Measurements from ENCODE around the gene SYNE2.
"Not testable (repeated sequence)": the region's sequence is repeated elsewhere in the genome, so short reads cannot be mapped to it uniquely, and the experiment has no call there.

The SYNE2 gene

GRCh38 chr14:63869940-63870752, 17.3 kb downstream of the SYNE2 start:
- not testable (repeated sequence) for DNase-seq (ENCODE audit: low read depth, low spot score)

GRCh38 chr14:63870753-63871037, 17.9 kb downstream of the SYNE2 start:
- not testable (repeated sequence) for DNase-seq (ENCODE audit: low read depth, low spot score)

- DNase-seq (ENCODE audit: low read depth, low spot score) = no peak
These were observed 21.4 kb downstream of the SYNE2 start for GRCh38 chr14:63874223-63874622.

GRCh38 chr14:63875311-63875710, 22.5 kb downstream of the SYNE2 start:
- no peak for DNase-seq (ENCODE audit: low read depth, low spot score)

- DNase-seq (ENCODE audit: low read depth, low spot score) = no peak
These were observed 24.7 kb downstream of the SYNE2 start for GRCh38 chr14:63877550-63877939.

GRCh38 chr14:63878052-63878451, 25.2 kb downstream of the SYNE2 start:
- DNase-seq (ENCODE audit: low read depth, low spot score) = no peak

GRCh38 chr14:63878792-63879191, 26.0 kb downstream of the SYNE2 start:
- DNase-seq (ENCODE audit: low read depth, low spot score) = no peak

- no peak for DNase-seq (ENCODE audit: low read depth, low spot score)
These were observed 29.1 kb downstream of the SYNE2 start for GRCh38 chr14:63881926-63882325.

GRCh38 chr14:63887899-63888298, 35.1 kb downstream of the SYNE2 start:
- DNase-seq (ENCODE audit: low read depth, low spot score) = no peak

GRCh38 chr14:63890553-63890952, 37.7 kb downstream of the SYNE2 start:
- no peak for DNase-seq (ENCODE audit: low read depth, low spot score)

GRCh38 chr14:63891148-63891975, 38.6 kb downstream of the SYNE2 start:
- no peak for DNase-seq (ENCODE audit: low read depth, low spot score)

- DNase-seq (ENCODE audit: low read depth, low spot score) = no peak
These were observed 39.5 kb downstream of the SYNE2 start for GRCh38 chr14:63892265-63892664.

GRCh38 chr14:63893701-63894458, 41.1 kb downstream of the SYNE2 start:
- DNase-seq (ENCODE audit: low read depth, low spot score) = peak; percentile 73

- DNase-seq (ENCODE audit: low read depth, low spot score) = no peak
These were observed 42.7 kb downstream of the SYNE2 start for GRCh38 chr14:63895510-63895909.

GRCh38 chr14:63896278-63896720, 43.5 kb downstream of the SYNE2 start:
- DNase-seq (ENCODE audit: low read depth, low spot score) = peak; percentile 83

GRCh38 chr14:63897721-63898163, 44.9 kb downstream of the SYNE2 start:
- no peak for DNase-seq (ENCODE audit: low read depth, low spot score)

GRCh38 chr14:63899953-63900352, 47.1 kb downstream of the SYNE2 start:
- DNase-seq (ENCODE audit: low read depth, low spot score) = no peak

GRCh38 chr14:63901434-63902085, 48.8 kb downstream of the SYNE2 start:
- DNase-seq (ENCODE audit: low read depth, low spot score) = no peak

- no peak for DNase-seq (ENCODE audit: low read depth, low spot score)
These were observed 49.7 kb downstream of the SYNE2 start for GRCh38 chr14:63902375-63902976.

- no peak for DNase-seq (ENCODE audit: low read depth, low spot score)
These were observed 51.9 kb downstream of the SYNE2 start for GRCh38 chr14:63904724-63905123.

- no peak for DNase-seq (ENCODE audit: low read depth, low spot score)
These were observed 52.6 kb downstream of the SYNE2 start for GRCh38 chr14:63905370-63905769.

Measured in smooth muscle cell of the brain vasculature (primary cell).